ENCODE measurements around the gene MBNL2. TPM values are rescaled to one million over a fixed set of nuclear protein-coding genes. Genes with fewer than 3 reads are reported as not detected.

Gene MBNL2
- total RNA-seq, 1 experiment from 2014 or later = 0.85 TPM

GRCh38 chr13:97234236-97234635 is 12.1 kb downstream of the MBNL2 start (continued):
- TF ChIP-seq ATF2 (CRISPR knock-in tag; IDR thresholded peaks at IDR 0.05; ENCODE audit: borderline replicate concordance, low read depth) (no peak), NFATC4 (CRISPR knock-in tag; IDR thresholded peaks at IDR 0.05) (no peak), ZBTB43 (CRISPR knock-in tag; IDR thresholded peaks at IDR 0.05) (no peak), NR2C2 (CRISPR knock-in tag; IDR thresholded peaks at IDR 0.05) (no peak), RORB (CRISPR knock-in tag; IDR thresholded peaks at IDR 0.05) (no peak), ETV6 (CRISPR knock-in tag; IDR thresholded peaks at IDR 0.05) (no peak), STAT6 (CRISPR knock-in tag; conservative IDR thresholded peaks at IDR 0.05; ENCODE audit: low read depth) (no peak)

- ATAC-seq (no peak), DNase-seq (ENCODE audit: low spot score) (no peak)
- Mint-ChIP-seq H3K9me3 (no peaks in the 10 kb centered on the region), H3K27ac (no peak overlapping the region), H3K27me3 (ENCODE audit: low read depth) (peaks cover 100% of the 10 kb centered on the region), H3K36me3 (no peaks in the 10 kb centered on the region), H3K4me3 (no peak overlapping the region), H3K4me1 (peaks cover 11% of the 10 kb centered on the region)
- no peak for TF ChIP-seq KAT7 (CRISPR knock-in tag; IDR thresholded peaks at IDR 0.05; ENCODE audit: borderline replicate concordance)
- no peak for TF ChIP-seq RELA (CRISPR knock-in tag; IDR thresholded peaks at IDR 0.05; ENCODE audit: borderline replicate concordance)
- TF ChIP-seq FOXK1 (CRISPR knock-in tag; IDR thresholded peaks at IDR 0.05) = no peak
- no peak for TF ChIP-seq AFF4 (CRISPR knock-in tag; IDR thresholded peaks at IDR 0.05; ENCODE audit: borderline replicate concordance)
- POLR2A ChIA-PET = no interaction called here
- CTCF ChIA-PET = no interaction called here
Measured at GRCh38 chr13:97234742-97235141, 12.6 kb downstream of the MBNL2 start.

GRCh38 chr13:97235549-97236231 is 13.6 kb downstream of the MBNL2 start:
- no peak overlapping the region for H3K27ac Mint-ChIP-seq
- peaks cover 98% of the 10 kb centered on the region for H3K27me3 Mint-ChIP-seq (ENCODE audit: low read depth)
- ChIA-PET POLR2A (no interaction called here), CTCF (interaction anchor here (0.7 kb wide), 1 partner anchor 109 kb away, joined by 3 read pairs; no protein-coding TSS in a partner anchor)
- H3K36me3 Mint-ChIP-seq = no peaks in the 10 kb centered on the region
- DNase-seq (ENCODE audit: low spot score) = no peak
- TF ChIP-seq ZNF121 (CRISPR knock-in tag; IDR thresholded peaks at IDR 0.05) (no peak), CREM (CRISPR knock-in tag; IDR thresholded peaks at IDR 0.05) (no peak)
- no peak overlapping the region for H3K4me3 Mint-ChIP-seq
- H3K4me1 Mint-ChIP-seq = peaks cover 20% of the 10 kb centered on the region
- ATAC-seq = no peak
- no peaks in the 10 kb centered on the region for H3K9me3 Mint-ChIP-seq
